Activated CD4-positive, CD25-positive, alpha-beta regulatory T cell treated with anti-CD3 and anti-CD28 coated beads, Interleukin-2, amount 50 U/mL, for 72 hours (primary cell): ENCODE data around the gene ZFP90.

Experiments used
- DNase-seq: peaks from one replicate; pipeline ENCODE4 v3.0.0; 2021

ZFP90 gene

DNA sequence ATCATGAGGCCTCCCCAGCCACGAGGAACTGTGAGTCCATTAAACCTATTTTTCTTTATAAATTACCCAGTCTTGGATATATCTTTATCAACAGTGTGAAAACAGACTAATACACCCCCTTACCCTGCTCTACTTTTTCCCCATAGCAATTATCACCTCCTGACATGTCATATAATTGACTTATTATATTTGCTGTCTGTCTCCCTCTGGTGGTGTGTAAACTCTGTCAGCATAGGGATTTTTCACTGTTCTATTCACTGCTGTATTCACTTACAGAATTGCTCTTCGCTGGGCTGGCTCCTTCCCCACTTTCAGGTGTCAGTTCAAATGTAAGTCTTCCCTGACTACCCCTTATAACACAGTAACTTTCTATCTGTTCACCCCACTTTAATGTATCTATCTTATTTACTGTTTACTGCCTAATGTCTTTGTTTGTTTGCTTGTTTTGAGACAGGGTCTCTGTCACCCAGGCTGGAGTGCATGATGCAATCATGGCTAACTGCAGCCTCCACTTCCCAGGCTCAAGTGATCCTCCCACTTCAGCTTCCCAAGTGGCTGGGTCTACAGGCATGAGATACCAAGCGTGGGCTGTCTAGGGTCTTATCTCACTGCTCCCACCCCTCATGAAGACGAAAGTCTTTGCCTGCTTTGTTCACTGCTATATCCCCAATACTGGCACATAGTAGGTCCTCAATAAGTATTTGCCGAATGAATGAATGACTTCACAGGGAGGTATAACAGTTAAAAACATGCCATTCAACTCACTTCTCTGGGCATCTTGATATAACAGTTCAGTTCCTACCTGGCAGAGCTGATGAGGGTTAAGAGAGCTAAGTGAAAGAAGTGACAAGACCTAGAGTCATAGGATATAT lies 53.6 kb downstream of the ZFP90 start:
- DNase-seq: no peak

DNA sequence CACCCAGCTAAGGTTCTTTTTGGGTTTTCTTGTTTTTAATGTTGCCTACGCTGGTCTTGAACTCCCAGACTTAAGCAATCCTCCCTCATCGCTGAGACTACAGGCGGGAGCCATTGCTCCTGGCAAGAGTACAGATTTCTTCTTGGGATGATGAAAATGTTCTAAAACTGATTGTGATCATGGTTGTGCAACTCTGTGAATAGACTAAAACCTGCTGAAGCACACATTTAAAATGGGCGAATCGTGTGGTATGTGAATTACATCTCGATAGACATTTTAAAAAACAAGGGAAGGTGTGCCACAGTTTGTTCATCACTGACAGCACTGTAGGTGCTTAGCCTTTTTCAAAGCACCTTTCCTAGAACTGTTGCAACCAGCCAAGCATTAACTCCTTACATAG lies 57.2 kb downstream of the ZFP90 start:
- DNase-seq: no peak

DNA sequence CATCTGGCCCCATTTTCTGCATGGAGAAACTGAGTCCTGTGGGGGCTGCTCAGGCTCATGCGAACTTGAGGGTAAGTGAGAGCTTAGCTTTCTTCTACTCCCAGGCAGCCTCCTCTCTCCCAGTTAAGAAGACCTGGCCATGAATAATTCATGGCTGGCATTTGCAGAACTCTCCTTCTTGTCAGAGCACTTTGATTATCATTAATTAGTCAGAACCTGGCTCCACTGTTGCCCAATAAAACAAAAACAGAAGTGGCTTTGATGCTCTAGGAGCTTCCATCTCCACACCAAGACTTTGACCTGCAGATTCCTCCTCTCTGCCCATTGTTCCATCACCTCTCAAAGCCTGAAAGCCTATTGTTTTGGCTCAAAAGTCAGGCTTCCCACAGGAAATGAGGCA lies 60.5 kb downstream of the ZFP90 start:
- DNase-seq: no peak

GRCh38 chr16:68605746-68606145 lies 66.7 kb downstream of the ZFP90 start:
- no peak for DNase-seq

GRCh38 chr16:68607443-68607842 lies 68.4 kb downstream of the ZFP90 start:
- no peak for DNase-seq

DNA sequence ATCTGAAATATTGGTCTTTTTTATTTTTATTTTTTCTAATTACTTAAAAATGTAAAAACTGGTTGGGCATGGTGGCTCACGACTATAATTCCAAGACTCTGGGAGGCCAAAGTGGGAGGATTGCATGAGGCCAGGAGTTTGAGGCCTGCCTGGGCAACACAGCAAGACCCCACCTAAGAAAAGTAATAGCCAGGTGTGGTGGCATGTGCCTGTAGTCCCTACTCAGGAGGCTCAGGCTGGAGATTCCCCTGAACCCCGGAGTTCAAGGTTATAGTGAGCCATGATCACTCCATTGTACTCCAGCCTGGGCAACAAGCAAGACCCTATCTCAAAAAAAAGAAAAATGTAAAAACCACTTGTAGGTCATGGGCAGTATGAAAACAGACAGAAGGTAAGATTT lies 69.2 kb downstream of the ZFP90 start:
- no peak for DNase-seq

DNA sequence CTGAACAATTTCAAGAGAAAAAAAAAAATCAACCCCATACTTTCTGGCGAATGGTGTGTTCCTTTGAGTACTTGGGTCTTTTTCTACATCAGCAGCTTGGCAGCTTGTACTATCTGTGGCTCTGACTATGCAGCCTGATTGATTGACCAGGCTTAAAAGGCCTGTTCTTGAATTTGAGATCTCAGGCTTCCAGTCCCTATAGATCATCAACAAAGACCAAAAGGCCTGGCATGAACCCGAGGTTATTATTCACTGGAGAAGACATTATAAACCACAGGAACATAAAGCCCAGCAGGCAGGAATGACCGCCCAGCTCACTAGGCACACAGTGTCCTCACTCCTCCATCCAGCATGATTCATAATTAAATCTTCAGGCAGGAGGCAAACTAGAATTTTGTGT lies 73.9 kb downstream of the ZFP90 start:
- DNase-seq: no peak

GRCh38 chr16:68617734-68618133 lies 78.6 kb downstream of the ZFP90 start:
- no peak for DNase-seq
